ENCODE results near the gene NECAB2.

Gene NECAB2

DNA sequence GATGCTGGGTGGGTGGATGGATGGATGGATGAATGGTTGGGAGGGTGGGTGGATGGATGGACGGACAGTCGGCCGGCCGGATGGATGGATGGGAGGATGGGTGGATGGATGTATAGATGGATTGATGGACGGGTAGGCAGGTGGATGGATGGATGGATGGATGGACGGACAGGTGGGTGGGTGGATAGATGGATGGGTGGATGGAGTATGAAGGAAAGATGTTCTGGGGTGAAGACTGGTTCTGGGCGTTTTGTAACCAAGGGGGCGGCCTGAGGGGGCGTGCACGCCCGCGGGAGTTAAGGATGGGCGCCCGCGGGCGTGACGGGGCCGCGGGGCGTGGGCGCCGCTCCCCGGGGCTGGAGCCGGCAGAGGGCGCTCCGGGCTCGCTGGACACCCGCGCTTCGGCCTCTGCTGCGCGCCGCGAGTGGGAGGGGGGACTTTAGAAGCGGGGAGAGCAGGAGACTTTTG lies at the start of gene NECAB2:
TSS of gene NECAB2 (plus strand) at position 407 of the 468 bp plus-strand sequence. CDS start 405 bp downstream, outside the sequence.
- Histone ChIP-seq H3K9ac (ENCODE audit: low read depth, low read length) (no peak within 1 kb of the TSS), H3K9me3 (ENCODE audit: insufficient read depth, low read depth, low read length) (no peaks in the 10 kb centered on the region), H3K27ac (ENCODE audit: low read length) (no peak within 1 kb of the TSS), H3K4me3 (ENCODE audit: low read length) (peak within 1 kb of the TSS; percentile 72), H3K36me3 (ENCODE audit: insufficient read depth, low read depth, low read length) (no peaks in the 10 kb centered on the region), H3K27me3 (ENCODE audit: insufficient read depth, low read length) (peaks cover 16% of the 10 kb centered on the region), H3K4me1 (ENCODE audit: insufficient read depth, low read length) (no peaks in the 10 kb centered on the region; the same call in 1 of the 2 replicates)

- H3K36me3 ChIP-seq (ENCODE audit: insufficient read depth, low read depth, low read length), result peaks cover 27% of the 10 kb centered on the region
- peaks cover 12% of the 10 kb centered on the region for H3K9me3 ChIP-seq (ENCODE audit: insufficient read depth, low read depth, low read length)
- H3K27me3 ChIP-seq (ENCODE audit: insufficient read depth, low read length), result 0 out of 2 replicates have a peak, but pooled peaks cover 2% of the 10 kb centered on the region
Measured at GRCh38 chr16:83920894-83921491, 47.1 kb upstream of the NECAB2 start.

DNA sequence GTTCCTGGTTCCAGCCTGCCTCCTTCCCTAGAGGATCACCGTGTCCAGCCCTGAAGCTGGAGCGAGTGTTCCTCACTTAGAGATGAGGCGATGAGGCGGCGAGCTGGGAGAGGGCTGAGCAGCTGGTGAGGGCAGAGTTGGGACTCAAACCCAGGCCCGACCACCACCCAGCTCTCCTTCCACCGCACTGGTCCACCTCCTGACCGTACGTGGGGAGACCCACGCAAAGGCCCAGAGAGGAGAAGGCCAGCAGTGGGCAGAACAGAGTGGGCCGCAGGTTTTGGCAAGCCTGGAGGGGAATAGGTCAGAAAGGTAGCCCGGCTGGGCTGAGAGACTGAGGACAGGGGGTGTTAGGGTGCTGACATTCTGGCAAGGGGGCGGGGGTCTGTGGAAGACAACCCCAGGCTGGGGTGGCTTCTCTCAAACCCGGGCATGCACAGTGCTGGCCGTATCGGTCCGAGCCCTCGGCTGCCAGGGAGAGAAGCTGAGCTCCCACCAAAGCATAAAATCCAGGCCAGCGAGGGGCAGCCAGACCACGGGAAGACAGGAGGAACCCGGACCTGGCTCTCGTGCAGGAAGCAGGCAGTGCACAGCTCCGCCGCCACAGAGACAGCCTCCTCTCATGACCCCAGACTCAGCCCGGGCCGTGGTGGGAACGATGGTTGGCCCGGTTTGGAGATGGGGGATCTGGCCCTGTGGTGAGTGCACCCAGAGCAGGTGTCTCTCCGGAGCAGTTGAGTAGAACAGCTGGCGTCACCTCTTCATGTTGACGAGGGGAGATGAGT lies 44.3 kb upstream of the NECAB2 start:
- no peak overlapping the region for H3K27ac ChIP-seq (ENCODE audit: low read length)
- peaks cover 9% of the 10 kb centered on the region; the same call in 1 of the 2 replicates for H3K4me1 ChIP-seq (ENCODE audit: insufficient read depth, low read length)
- H3K4me3 ChIP-seq (ENCODE audit: low read length), result no peak overlapping the region
- H3K36me3 ChIP-seq (ENCODE audit: insufficient read depth, low read depth, low read length), result peaks cover 13% of the 10 kb centered on the region
- H3K9me3 ChIP-seq (ENCODE audit: insufficient read depth, low read depth, low read length), result peaks cover 5% of the 10 kb centered on the region; the same call in 1 of the 2 replicates
- H3K27me3 ChIP-seq (ENCODE audit: insufficient read depth, low read length), result 0 out of 2 replicates have a peak, but pooled peaks cover 4% of the 10 kb centered on the region
- H3K9ac ChIP-seq (ENCODE audit: low read depth, low read length), result no peak overlapping the region

More at GRCh38 chr16:83920894-83921491, 47.1 kb upstream of the NECAB2 start:
- no peak overlapping the region for H3K9ac ChIP-seq (ENCODE audit: low read depth, low read length)
- no peak overlapping the region for H3K4me3 ChIP-seq (ENCODE audit: low read length)
- no peaks in the 10 kb centered on the region for H3K4me1 ChIP-seq (ENCODE audit: insufficient read depth, low read length)
- no peak overlapping the region for H3K27ac ChIP-seq (ENCODE audit: low read length)

DNA sequence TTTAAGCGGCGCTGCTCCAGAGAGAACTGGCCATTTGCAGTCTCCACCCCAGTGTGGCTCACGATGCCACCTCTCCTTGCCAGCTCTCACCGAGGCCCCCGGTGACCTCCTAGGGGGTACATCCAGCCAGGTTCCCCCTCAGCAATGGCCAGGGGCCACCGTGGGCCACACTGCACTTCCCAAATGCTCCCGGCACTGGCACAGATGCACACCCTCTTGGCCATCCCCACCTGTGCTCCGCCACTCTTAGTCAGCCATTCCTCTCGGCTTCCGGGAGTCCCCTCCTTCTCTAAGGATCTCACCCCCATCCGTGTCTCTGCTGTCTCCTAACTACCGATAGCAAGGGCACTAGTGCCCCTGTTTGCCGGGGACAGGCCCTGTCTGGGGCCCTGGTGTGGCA lies 43.4 kb upstream of the NECAB2 start:
- Histone ChIP-seq H3K9me3 (ENCODE audit: insufficient read depth, low read depth, low read length) (no peaks in the 10 kb centered on the region), H3K4me3 (ENCODE audit: low read length) (no peak overlapping the region), H3K36me3 (ENCODE audit: insufficient read depth, low read depth, low read length) (peaks cover 4% of the 10 kb centered on the region), H3K9ac (ENCODE audit: low read depth, low read length) (no peak overlapping the region), H3K4me1 (ENCODE audit: insufficient read depth, low read length) (peaks cover 9% of the 10 kb centered on the region; the same call in 1 of the 2 replicates), H3K27me3 (ENCODE audit: insufficient read depth, low read length) (0 out of 2 replicates have a peak, but pooled peaks cover 4% of the 10 kb centered on the region), H3K27ac (ENCODE audit: low read length) (no peak overlapping the region)

DNA sequence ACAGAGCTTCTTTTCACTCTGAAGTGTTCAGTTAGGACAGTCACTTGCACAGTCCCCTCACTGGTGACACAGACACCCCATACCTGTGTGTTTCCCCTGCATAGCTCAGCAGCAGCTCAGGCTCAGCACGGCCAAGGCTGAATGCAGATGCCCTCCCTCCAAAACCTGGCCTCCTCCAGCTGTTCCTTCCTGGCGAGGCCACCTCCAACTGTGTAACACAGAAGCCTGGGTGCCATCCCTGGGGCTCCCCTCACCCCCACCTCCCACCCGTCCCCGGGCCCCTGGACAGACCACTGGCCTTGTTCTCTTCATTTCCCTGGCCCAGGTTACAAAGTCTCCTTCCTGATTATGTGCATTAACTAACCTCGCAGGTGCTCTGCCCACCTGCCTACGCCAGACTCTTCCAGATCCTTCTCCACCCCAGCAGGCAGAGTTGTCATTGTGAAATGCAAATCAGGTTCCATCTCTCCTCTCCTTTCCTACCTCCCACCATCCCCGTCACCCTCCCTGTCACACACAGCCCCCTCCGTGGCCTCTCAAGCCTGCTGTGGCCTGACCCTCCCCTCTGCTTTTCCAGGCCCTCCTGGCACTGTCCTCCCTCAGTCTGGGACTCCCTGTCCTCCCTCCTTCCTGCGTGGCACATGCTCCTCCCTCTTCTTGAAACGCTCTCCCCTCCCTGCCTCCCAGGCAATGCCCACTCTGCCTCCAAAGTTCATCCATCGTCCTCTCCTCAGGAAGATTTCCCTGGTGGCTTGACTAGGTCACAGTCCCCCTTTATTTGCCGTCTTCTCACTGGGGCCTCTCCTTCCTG lies 42.7 kb upstream of the NECAB2 start:
- no peaks in the 10 kb centered on the region for H3K9me3 ChIP-seq (ENCODE audit: insufficient read depth, low read depth, low read length)
- 0 out of 2 replicates have a peak, but pooled peaks cover 4% of the 10 kb centered on the region for H3K27me3 ChIP-seq (ENCODE audit: insufficient read depth, low read length)
- no peak overlapping the region for H3K4me3 ChIP-seq (ENCODE audit: low read length)
- H3K36me3 ChIP-seq (ENCODE audit: insufficient read depth, low read depth, low read length), result no peaks in the 10 kb centered on the region; the same call in 1 of the 2 replicates
- H3K27ac ChIP-seq (ENCODE audit: low read length), result no peak overlapping the region
- no peak overlapping the region for H3K9ac ChIP-seq (ENCODE audit: low read depth, low read length)
- H3K4me1 ChIP-seq (ENCODE audit: insufficient read depth, low read length), result peaks cover 9% of the 10 kb centered on the region; the same call in 1 of the 2 replicates

- H3K9ac ChIP-seq (ENCODE audit: low read depth, low read length), result peak overlapping the region; percentile 37; the same call in 1 of the 2 replicates
- H3K9me3 ChIP-seq (ENCODE audit: insufficient read depth, low read depth, low read length), result no peaks in the 10 kb centered on the region
- H3K36me3 ChIP-seq (ENCODE audit: insufficient read depth, low read depth, low read length), result no peaks in the 10 kb centered on the region
- H3K4me1 ChIP-seq (ENCODE audit: insufficient read depth, low read length), result peaks cover 9% of the 10 kb centered on the region; the same call in 1 of the 2 replicates
- peak overlapping the region; percentile 40; the same call in 1 of the 2 replicates for H3K4me3 ChIP-seq (ENCODE audit: low read length)
- H3K27me3 ChIP-seq (ENCODE audit: insufficient read depth, low read length), result 0 out of 2 replicates have a peak, but pooled peaks cover 4% of the 10 kb centered on the region
- H3K27ac ChIP-seq (ENCODE audit: low read length), result no peak overlapping the region
Measured at GRCh38 chr16:83925957-83926725, 41.9 kb upstream of the NECAB2 start.

- Histone ChIP-seq H3K27me3 (ENCODE audit: insufficient read depth, low read length) (0 out of 2 replicates have a peak, but pooled peaks cover 4% of the 10 kb centered on the region), H3K27ac (ENCODE audit: low read length) (no peak overlapping the region), H3K36me3 (ENCODE audit: insufficient read depth, low read depth, low read length) (no peaks in the 10 kb centered on the region), H3K4me1 (ENCODE audit: insufficient read depth, low read length) (peaks cover 9% of the 10 kb centered on the region; the same call in 1 of the 2 replicates), H3K9me3 (ENCODE audit: insufficient read depth, low read depth, low read length) (no peaks in the 10 kb centered on the region), H3K9ac (ENCODE audit: low read depth, low read length) (peak overlapping the region; percentile 56; the same call in 1 of the 2 replicates), H3K4me3 (ENCODE audit: low read length) (peak overlapping the region; percentile 54)
Measured at GRCh38 chr16:83926726-83927397, 41.2 kb upstream of the NECAB2 start.

- Histone ChIP-seq H3K36me3 (ENCODE audit: insufficient read depth, low read depth, low read length) (no peaks in the 10 kb centered on the region), H3K27me3 (ENCODE audit: insufficient read depth, low read length) (0 out of 2 replicates have a peak, but pooled peaks cover 4% of the 10 kb centered on the region), H3K9me3 (ENCODE audit: insufficient read depth, low read depth, low read length) (no peaks in the 10 kb centered on the region), H3K27ac (ENCODE audit: low read length) (no peak overlapping the region), H3K4me3 (ENCODE audit: low read length) (no peak overlapping the region), H3K9ac (ENCODE audit: low read depth, low read length) (no peak overlapping the region), H3K4me1 (ENCODE audit: insufficient read depth, low read length) (peaks cover 9% of the 10 kb centered on the region; the same call in 1 of the 2 replicates)
Measured at GRCh38 chr16:83928341-83929055, 39.5 kb upstream of the NECAB2 start.

DNA sequence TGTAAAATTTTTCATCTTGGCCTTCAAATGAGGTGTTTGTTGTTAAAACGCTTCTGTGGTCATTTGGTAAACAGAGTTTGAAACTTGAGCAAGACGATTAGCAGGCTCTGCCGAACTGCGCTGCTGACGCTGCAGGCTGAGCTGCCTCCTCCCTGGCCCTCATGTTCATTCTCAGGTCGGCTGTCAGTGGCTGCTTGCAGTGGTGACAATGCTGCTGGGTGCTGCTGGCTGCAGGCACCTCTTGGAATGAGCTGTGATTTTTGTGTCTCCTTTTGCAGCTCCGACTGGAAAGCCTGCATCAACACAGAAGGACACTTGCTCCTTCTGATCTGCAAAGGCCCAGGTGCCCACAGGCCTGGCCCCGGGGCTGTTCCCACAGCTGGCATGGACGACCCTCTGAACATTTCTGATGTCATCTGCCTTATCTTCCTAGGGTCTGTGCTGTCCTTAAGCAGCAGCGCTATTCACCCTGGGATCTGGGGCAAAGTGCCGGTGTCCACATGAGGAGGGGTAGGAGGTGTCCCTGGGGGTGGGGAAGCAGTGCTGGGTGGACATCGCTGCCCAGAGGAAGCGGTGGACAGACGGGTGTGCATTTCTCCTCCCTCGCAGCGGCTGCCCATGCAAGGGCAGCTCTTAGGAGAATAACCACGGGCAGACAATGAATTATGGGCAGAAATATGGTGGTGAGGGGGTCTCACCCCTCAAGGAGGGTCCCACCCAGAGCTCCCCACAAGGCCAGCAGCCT lies 38.1 kb upstream of the NECAB2 start:
- H3K27me3 ChIP-seq (ENCODE audit: insufficient read depth, low read length), result 0 out of 2 replicates have a peak, but pooled peaks cover 4% of the 10 kb centered on the region
- peaks cover 9% of the 10 kb centered on the region; the same call in 1 of the 2 replicates for H3K4me1 ChIP-seq (ENCODE audit: insufficient read depth, low read length)
- no peak overlapping the region for H3K27ac ChIP-seq (ENCODE audit: low read length)
- H3K4me3 ChIP-seq (ENCODE audit: low read length), result no peak overlapping the region
- no peaks in the 10 kb centered on the region for H3K9me3 ChIP-seq (ENCODE audit: insufficient read depth, low read depth, low read length)
- H3K9ac ChIP-seq (ENCODE audit: low read depth, low read length), result no peak overlapping the region
- no peaks in the 10 kb centered on the region for H3K36me3 ChIP-seq (ENCODE audit: insufficient read depth, low read depth, low read length)
